Motor neuron (in vitro differentiated cells): ENCODE results near the gene CDH20. TPM values are rescaled to one million over a fixed set of nuclear protein-coding genes. Genes with fewer than 3 reads are reported as not detected.
"Not testable (repeated sequence)": the region's sequence is repeated elsewhere in the genome, so short reads cannot be mapped to it uniquely, and the experiment has no call there.

Experiments used
- ATAC-seq, 8 experiments: fragments of 200-7000 bp; cut with Tn5 transposase; replicated peaks in 6 of 8; 2 replicates each; pipeline ENCODE4 v1.8.0; 2021; ENCODE audit warnings: mild to moderate bottlenecking in 8 of 8, moderate library complexity in 8 of 8
- H3K27ac ChIP-seq, 2 donors: fragments of 250-450 bp; sonication (Bioruptor Pico); 2 replicates each; pipeline ENCODE4 v1.9.0; 2021; ENCODE audit warnings: antibody characterized with exemption in 2 of 2, mild to moderate bottlenecking in 2 of 2, moderate library complexity in 1 of 2
- H3K4me1 ChIP-seq, 2 donors: fragments of 250-450 bp; sonication (Bioruptor Pico); replicated peaks in 1 of 2; 2 replicates each; pipeline ENCODE4 v1.6.1; 2021; ENCODE audit warnings: antibody characterized with exemption in 2 of 2, mild to moderate bottlenecking in 2 of 2, moderate library complexity in 1 of 2
- H3K4me3 ChIP-seq, 5 donors: fragments of 250-450 bp; sonication (Bioruptor Pico); 2 replicates each; pipeline ENCODE4 v1.9.0; 2021; ENCODE audit warnings: antibody characterized with exemption in 5 of 5, mild to moderate bottlenecking in 5 of 5, moderate library complexity in 4 of 5
- WGBS, 10 experiments: fragments of 450-650 bp; shearing (Covaris generic); methylation state at CpG; one replicate each; pipeline ENCODE4 v1.0.0; 2022; 5-methylcytosine and 5-hydroxymethylcytosine counted together
- in situ Hi-C, 9 experiments: fragments of 400-800 bp; cut with MboI; loops; one replicate each; pipeline ENCODE4 v1.15.0; 2021; ENCODE audit warnings: low sequenced_read_pairs in 9 of 9, low pct_unique_long_range_greater_than_20kb in 2 of 9; ENCODE audit not compliant: unreplicated experiment in 9 of 9
- total RNA-seq, 8 experiments: library from RNA; unstranded; fragments of 300-600 nt; gene quantifications; 2 replicates each; pipeline versions ENCODE4 v1.2.3 to v1.2.4, GENCODE V29; 2022

CDH20 gene
- total RNA-seq, 8 experiments from 2014 or later = 5.4 to 38.9 (median 8.8) TPM; not detected in 3

GRCh38 chr18:61352611-61353010, 19.4 kb downstream of the CDH20 start:
- Histone ChIP-seq H3K27ac (no peak overlapping the region), H3K4me3 (no peak overlapping the region), H3K4me1 (peaks cover 0 to 6% of the 10 kb centered on the region in 2 donors)
- no peak for ATAC-seq
- in situ Hi-C loops = no loop called here

GRCh38 chr18:61360404-61361383, 27.5 kb downstream of the CDH20 start:
- H3K4me1 ChIP-seq = no peaks in the 10 kb centered on the region
- no peak overlapping the region for H3K27ac ChIP-seq
- in situ Hi-C loops = no loop called here
- 43 to 100% (median 81%) methylated on average over 1 to 7 of the region's 7 CpGs for WGBS, 10 experiments
- no peak overlapping the region for H3K4me3 ChIP-seq
- peak in 3 of 8 experiments; percentile 36 to 61 (median 53) for ATAC-seq

GRCh38 chr18:61362511-61362910, 29.3 kb downstream of the CDH20 start:
- no peak overlapping the region for H3K27ac ChIP-seq
- no peak for ATAC-seq
- in situ Hi-C loops = no loop called here
- WGBS, 10 experiments = 43 to 100% (median 92%) methylated on average over 1 of the region's 1 CpG; no CpG with 5 or more reads in 2 of the 10 experiments
- H3K4me3 ChIP-seq = no peak overlapping the region
- no peaks in the 10 kb centered on the region for H3K4me1 ChIP-seq

- ATAC-seq = peak in 3 of 8 experiments; percentile 56 to 72 (median 66)
- in situ Hi-C loops = no loop called here
- 0 to 83% (median 61%) methylated on average over 1 of the region's 1 CpG; no CpG with 5 or more reads in 4 of the 10 experiments for WGBS, 10 experiments
- Histone ChIP-seq H3K27ac (no peak overlapping the region), H3K4me1 (peaks cover 0 to 3% of the 10 kb centered on the region in 2 donors), H3K4me3 (no peak overlapping the region)
Measured at GRCh38 chr18:61364953-61365352, 31.7 kb downstream of the CDH20 start.

GRCh38 chr18:61368001-61368400, 34.8 kb downstream of the CDH20 start:
- no peak for ATAC-seq
- Histone ChIP-seq H3K27ac (no peak overlapping the region), H3K4me1 (peaks cover 6 to 13% of the 10 kb centered on the region in 2 donors), H3K4me3 (no peak overlapping the region)
- in situ Hi-C loops = no loop called here
- WGBS, 10 experiments = 40 to 100% (median 100%) methylated on average over 1 to 2 of the region's 2 CpGs; no CpG with 5 or more reads in 5 of the 10 experiments

GRCh38 chr18:61369671-61370070, 36.4 kb downstream of the CDH20 start:
- in situ Hi-C loops, H3K27ac ChIP-seq, H3K4me3 ChIP-seq, ATAC-seq: not testable (repeated sequence)
- WGBS, 10 experiments = 0 to 89% (median 73%) methylated on average over 1 to 4 of the region's 4 CpGs
- H3K4me1 ChIP-seq = peaks cover 6 to 13% of the 10 kb centered on the region in 2 donors

- in situ Hi-C loops = no loop called here
- peaks cover 6 to 13% of the 10 kb centered on the region in 2 donors for H3K4me1 ChIP-seq
- H3K4me3 ChIP-seq = no peak overlapping the region
- no peak overlapping the region for H3K27ac ChIP-seq
- peak in 5 of 8 experiments; percentile 36 to 89 (median 81) for ATAC-seq
- WGBS, 10 experiments = 61 to 100% (median 93%) methylated on average over 1 to 2 of the region's 2 CpGs
Measured at GRCh38 chr18:61371111-61371510, 37.9 kb downstream of the CDH20 start.

- in situ Hi-C loops = no loop called here
- 70 to 100% (median 87%) methylated on average over 1 to 4 of the region's 4 CpGs for WGBS, 10 experiments
- Histone ChIP-seq H3K27ac (no peak overlapping the region), H3K4me3 (no peak overlapping the region), H3K4me1 (no peaks in the 10 kb centered on the region)
- peak in 1 of 8 experiments; percentile 33 for ATAC-seq
Measured at GRCh38 chr18:61379827-61380226, 46.6 kb downstream of the CDH20 start.

- Histone ChIP-seq H3K4me3 (no peak overlapping the region), H3K27ac (no peak overlapping the region), H3K4me1 (no peaks in the 10 kb centered on the region)
- WGBS, 10 experiments = 0 to 100% (median 85%) methylated on average over 1 to 2 of the region's 2 CpGs; no CpG with 5 or more reads in 1 of the 10 experiments
- ATAC-seq = no peak
- in situ Hi-C loops = no loop called here
Measured at GRCh38 chr18:61388010-61388409, 54.8 kb downstream of the CDH20 start.

GRCh38 chr18:61394983-61395382, 61.8 kb downstream of the CDH20 start:
- in situ Hi-C loops = no loop called here

GRCh38 chr18:61397222-61397621, 64.0 kb downstream of the CDH20 start:
- no peak overlapping the region for H3K27ac ChIP-seq
- in situ Hi-C loops = no loop called here
- WGBS, 10 experiments = 100% methylated on average over 1 of the region's 3 CpGs; no CpG with 5 or more reads in 9 of the 10 experiments
- H3K4me1 ChIP-seq = peaks cover 3 to 6% of the 10 kb centered on the region in 2 donors
- no peak for ATAC-seq
- no peak overlapping the region for H3K4me3 ChIP-seq

More at GRCh38 chr18:61394983-61395382, 61.8 kb downstream of the CDH20 start:
- no peak for ATAC-seq
- H3K4me3 ChIP-seq = no peak overlapping the region
- H3K4me1 ChIP-seq = peaks cover 0 to under 1% of the 10 kb centered on the region in 2 donors
- H3K27ac ChIP-seq = no peak overlapping the region

- Histone ChIP-seq H3K27ac (no peak overlapping the region), H3K4me1 (peaks cover 3 to 6% of the 10 kb centered on the region in 2 donors), H3K4me3 (no peak overlapping the region)
- in situ Hi-C loops = no loop called here
- ATAC-seq = peak in 1 of 8 experiments; percentile 42
- 0 to 94% (median 45%) methylated on average over 1 to 4 of the region's 4 CpGs; no CpG with 5 or more reads in 2 of the 10 experiments for WGBS, 10 experiments
Measured at GRCh38 chr18:61398961-61399705, 65.9 kb downstream of the CDH20 start.
